UCSD-AML1 (cell line): ENCODE data around the gene PLPPR5.
"Not testable (repeated sequence)": the region's sequence is repeated elsewhere in the genome, so short reads cannot be mapped to it uniquely, and the experiment has no call there.

Source experiments
- DNase-seq: peaks from one replicate; lab custom pipeline; 2025; ENCODE audit not compliant: unreplicated experiment; lab: John Stamatoyannopoulos, UW

PLPPR5 gene

GRCh38 chr1:98919652-98920051 lies 85.0 kb downstream of the PLPPR5 start:
- no peak for DNase-seq

- DNase-seq, result no peak
These were observed 85.5 kb downstream of the PLPPR5 start for GRCh38 chr1:98919211-98919610.

- no peak for DNase-seq
These were observed 90.1 kb downstream of the PLPPR5 start for GRCh38 chr1:98914547-98914946.

GRCh38 chr1:98910827-98911226 lies 93.8 kb downstream of the PLPPR5 start:
- no peak for DNase-seq

GRCh38 chr1:98908980-98909379 lies 95.7 kb downstream of the PLPPR5 start:
- DNase-seq, result no peak

GRCh38 chr1:98906809-98907208 lies 97.9 kb downstream of the PLPPR5 start:
- no peak for DNase-seq

- no peak for DNase-seq
These were observed 98.3 kb downstream of the PLPPR5 start for GRCh38 chr1:98906361-98906760.

GRCh38 chr1:98904684-98905083 lies 100.0 kb downstream of the PLPPR5 start:
- DNase-seq, result no peak

- DNase-seq, result no peak
These were observed 100.9 kb downstream of the PLPPR5 start for GRCh38 chr1:98903726-98904125.

- DNase-seq, result no peak
These were observed 101.4 kb downstream of the PLPPR5 start for GRCh38 chr1:98903261-98903660.

GRCh38 chr1:98898940-98899339 lies 105.7 kb downstream of the PLPPR5 start:
- DNase-seq, result no peak

- DNase-seq, result no peak
These were observed 107.2 kb downstream of the PLPPR5 start for GRCh38 chr1:98897479-98897878.

- no peak for DNase-seq
These were observed 107.8 kb downstream of the PLPPR5 start for GRCh38 chr1:98896711-98897445.

GRCh38 chr1:98893371-98893770 lies 111.3 kb downstream of the PLPPR5 start:
- DNase-seq, result no peak

GRCh38 chr1:98888869-98889268 lies 115.8 kb downstream of the PLPPR5 start:
- no peak for DNase-seq

- DNase-seq, result no peak
These were observed 117.2 kb downstream of the PLPPR5 start for GRCh38 chr1:98887507-98887906.

- no peak for DNase-seq
These were observed 119.8 kb downstream of the PLPPR5 start for GRCh38 chr1:98884864-98885263.

- no peak for DNase-seq
These were observed 122.8 kb downstream of the PLPPR5 start for GRCh38 chr1:98881901-98882300.

GRCh38 chr1:98881234-98881633 lies 123.4 kb downstream of the PLPPR5 start:
- DNase-seq, result not testable (repeated sequence)

GRCh38 chr1:98874828-98875227 lies 129.8 kb downstream of the PLPPR5 start:
- DNase-seq, result no peak

- no peak for DNase-seq
These were observed 133.4 kb downstream of the PLPPR5 start for GRCh38 chr1:98870959-98871903.

GRCh38 chr1:98865796-98866195 lies 138.9 kb downstream of the PLPPR5 start:
- DNase-seq, result no peak
